ENCODE measurements around the gene UNK. TPM values are rescaled to one million over a fixed set of nuclear protein-coding genes. Genes with fewer than 3 reads are reported as not detected.
A peak's percentile ranks its signal among the peaks of the same experiment; 100 is the strongest.

The UNK gene
- total RNA-seq, 4 donors from 2014 or later = 27.8 to 68.2 (median 31.9) TPM

DNA sequence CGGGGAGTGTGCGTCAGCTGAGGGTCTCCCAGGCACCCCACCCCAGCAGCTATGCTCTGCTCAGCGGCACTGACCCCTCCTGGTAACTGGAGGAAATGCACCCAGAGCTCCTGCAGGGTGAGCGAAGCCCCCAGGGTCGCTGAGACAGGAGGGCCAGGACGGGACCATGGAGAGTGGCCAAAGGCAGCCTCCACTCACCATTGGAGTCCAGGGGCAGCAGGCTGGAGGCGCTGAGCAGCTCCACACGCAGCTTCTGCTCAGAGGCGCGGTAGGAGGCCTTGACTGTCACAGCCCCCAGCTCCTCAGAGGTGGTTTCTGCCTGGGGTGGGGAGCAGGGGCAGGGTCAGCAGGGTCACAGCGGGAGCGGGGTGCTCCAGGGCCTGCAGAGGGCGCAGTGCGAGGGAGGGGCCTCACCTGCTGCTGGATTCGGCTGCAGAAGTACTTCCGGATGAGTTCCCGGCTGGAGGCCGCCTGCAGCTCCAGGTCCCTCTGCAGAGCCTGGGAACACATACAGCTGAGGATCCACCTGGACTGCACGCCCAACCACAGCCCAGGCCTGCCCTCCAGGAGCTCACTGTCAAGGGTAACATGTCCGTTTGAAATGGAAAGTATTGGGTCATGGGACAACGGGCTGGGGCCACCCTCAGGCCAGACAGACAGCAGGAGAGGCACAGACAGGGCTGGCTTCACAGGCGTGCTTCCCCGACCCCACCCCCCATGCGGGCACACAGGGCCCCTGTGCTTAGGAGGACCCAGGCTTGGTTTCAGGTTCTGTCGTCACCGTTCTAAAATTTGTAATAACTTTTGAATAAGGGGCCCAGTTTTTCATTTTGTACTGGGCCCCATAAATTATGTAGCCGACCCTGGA is 45.8 kb downstream of the UNK start:
- no peaks in the 10 kb centered on the region for H3K9me3 ChIP-seq
- H3K27me3 ChIP-seq = no peaks in the 10 kb centered on the region
- no peak overlapping the region for H3K4me3 ChIP-seq
- no peak overlapping the region for H3K27ac ChIP-seq
- H3K36me3 ChIP-seq = peaks cover 21% of the 10 kb centered on the region
- peaks cover 34% of the 10 kb centered on the region for H3K4me1 ChIP-seq
- TF ChIP-seq, protein P1, sequence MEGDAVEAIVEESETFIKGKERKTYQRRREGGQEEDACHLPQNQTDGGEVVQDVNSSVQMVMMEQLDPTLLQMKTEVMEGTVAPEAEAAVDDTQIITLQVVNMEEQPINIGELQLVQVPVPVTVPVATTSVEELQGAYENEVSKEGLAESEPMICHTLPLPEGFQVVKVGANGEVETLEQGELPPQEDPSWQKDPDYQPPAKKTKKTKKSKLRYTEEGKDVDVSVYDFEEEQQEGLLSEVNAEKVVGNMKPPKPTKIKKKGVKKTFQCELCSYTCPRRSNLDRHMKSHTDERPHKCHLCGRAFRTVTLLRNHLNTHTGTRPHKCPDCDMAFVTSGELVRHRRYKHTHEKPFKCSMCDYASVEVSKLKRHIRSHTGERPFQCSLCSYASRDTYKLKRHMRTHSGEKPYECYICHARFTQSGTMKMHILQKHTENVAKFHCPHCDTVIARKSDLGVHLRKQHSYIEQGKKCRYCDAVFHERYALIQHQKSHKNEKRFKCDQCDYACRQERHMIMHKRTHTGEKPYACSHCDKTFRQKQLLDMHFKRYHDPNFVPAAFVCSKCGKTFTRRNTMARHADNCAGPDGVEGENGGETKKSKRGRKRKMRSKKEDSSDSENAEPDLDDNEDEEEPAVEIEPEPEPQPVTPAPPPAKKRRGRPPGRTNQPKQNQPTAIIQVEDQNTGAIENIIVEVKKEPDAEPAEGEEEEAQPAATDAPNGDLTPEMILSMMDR (IDR thresholded peaks at IDR 0.05) = peak in 1 of 2 donors; percentile 44
- no peak for TF ChIP-seq EP300 (IDR thresholded peaks at IDR 0.05)
- no peak for DNase-seq (ENCODE audit: low spot score in 2 of 2)
- WGBS = 78% methylated on average over 25 of the region's 27 CpGs

DNA sequence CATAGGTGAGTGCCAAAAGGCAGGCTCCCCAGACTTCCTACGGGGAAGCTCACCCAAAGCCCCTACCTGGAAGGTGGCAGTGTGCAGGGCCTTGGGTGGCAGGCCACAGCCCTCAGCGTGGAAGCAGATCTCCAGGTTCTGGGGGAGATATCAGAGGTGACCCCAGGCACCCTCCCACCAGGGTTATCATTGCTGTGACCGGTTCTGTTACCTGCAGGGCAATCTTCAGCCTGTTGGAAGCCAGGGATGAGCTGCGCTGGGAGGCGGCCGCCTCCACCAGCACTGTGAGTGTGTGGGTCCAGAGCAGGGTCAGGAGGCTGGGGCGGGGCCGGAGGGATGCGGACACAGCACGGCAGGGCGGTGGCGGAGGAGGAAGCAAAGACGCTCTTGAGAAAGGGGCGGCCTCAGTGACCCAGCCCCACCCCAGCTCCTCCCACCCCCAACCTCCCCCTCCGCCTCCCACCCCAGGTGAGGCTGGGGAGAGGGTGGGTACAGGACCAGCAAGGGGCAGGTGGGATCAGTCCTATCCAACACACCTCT is 46.5 kb downstream of the UNK start:
- H3K27ac ChIP-seq = no peak overlapping the region
- no peaks in the 10 kb centered on the region for H3K27me3 ChIP-seq
- 95% methylated on average over 13 of the region's 15 CpGs for WGBS
- TF ChIP-seq, protein P1 (IDR thresholded peaks at IDR 0.05) = no peak
- TF ChIP-seq POLR2AphosphoS5 (IDR thresholded peaks at IDR 0.05) (no peak), POLR2A (IDR thresholded peaks at IDR 0.05) (no peak)
- H3K36me3 ChIP-seq = peaks cover 28% of the 10 kb centered on the region
- H3K9me3 ChIP-seq = no peaks in the 10 kb centered on the region
- peaks cover 36% of the 10 kb centered on the region for H3K4me1 ChIP-seq
- peak in 1 of 2 donors; percentile 77 for DNase-seq (ENCODE audit: low spot score in 2 of 2)
- no peak overlapping the region for H3K4me3 ChIP-seq

DNA sequence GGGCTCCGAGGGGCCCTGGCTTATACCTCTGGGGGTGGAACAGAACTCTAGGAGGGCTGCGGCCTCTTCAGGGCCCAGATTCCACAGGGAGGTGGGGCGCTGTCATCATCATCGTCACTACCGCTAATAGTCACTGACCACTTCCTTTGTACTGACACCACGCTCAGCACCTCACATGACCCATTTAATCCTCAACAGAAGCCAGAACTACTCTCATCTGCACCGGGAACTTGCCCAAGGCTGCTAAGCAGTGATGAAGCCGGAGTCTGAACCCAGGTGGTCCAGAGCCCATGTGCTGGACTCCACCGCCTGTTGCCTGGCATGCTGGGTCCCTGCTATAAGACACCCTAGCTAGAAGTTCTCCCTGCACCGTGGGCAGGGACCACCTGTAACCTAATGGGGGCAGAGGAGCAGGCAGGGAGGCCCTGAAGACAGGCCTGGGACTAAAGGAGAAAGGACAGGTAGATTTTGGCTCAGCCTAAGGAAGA is 47.6 kb downstream of the UNK start:
- TF ChIP-seq POLR2A (IDR thresholded peaks at IDR 0.05) = no peak
- no peak for TF ChIP-seq POLR2AphosphoS5 (IDR thresholded peaks at IDR 0.05)
- TF ChIP-seq, protein P1 (IDR thresholded peaks at IDR 0.05) = no peak
- no peak for TF ChIP-seq EP300 (IDR thresholded peaks at IDR 0.05)
- Histone ChIP-seq H3K4me3 (no peak overlapping the region), H3K9me3 (no peaks in the 10 kb centered on the region), H3K27ac (peak overlapping the region; percentile 32), H3K4me1 (peaks cover 28% of the 10 kb centered on the region), H3K36me3 (peaks cover 35% of the 10 kb centered on the region), H3K27me3 (no peaks in the 10 kb centered on the region)
- WGBS = 62% methylated on average over 9 of the region's 10 CpGs
- no peak for DNase-seq (ENCODE audit: low spot score in 2 of 2)

DNA sequence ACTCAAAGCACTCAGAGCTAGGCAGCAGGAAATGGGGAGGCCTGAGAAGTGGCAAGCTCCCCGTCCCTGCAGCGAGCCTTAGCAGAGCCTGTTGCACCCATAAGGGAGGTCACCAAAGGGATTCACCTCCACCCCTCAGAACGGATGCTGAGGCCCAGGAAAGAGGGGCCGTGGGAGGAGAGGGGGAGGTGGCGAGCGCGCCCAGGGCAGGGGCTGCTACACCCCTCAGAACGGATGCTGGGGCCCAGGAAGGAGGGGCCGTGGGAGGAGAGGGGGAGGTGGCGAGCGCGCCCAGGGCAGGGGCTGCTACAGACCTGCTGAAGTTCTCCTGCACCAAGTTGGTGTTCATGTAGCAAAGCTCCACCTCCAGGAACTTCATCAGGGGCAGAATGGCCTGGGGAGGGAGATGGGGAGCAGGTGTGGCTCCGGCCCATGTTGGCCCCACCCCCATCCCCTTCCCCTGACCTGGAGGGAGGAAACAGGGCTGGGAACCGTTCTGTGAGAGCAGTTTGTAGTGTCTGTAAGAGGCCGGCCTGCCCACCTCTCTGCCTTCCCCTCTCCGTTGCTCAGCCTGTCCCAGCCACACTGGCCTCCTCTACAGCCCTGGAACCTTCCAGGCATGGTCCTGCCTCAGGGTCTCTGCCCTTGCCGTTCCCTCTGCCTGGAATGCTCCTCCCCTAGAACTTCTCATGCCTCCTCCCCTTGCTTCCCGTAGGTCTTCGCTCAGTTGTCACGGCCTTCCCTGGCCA is 48.2 kb downstream of the UNK start:
- no peaks in the 10 kb centered on the region for H3K27me3 ChIP-seq

More for the DNA sequence above, 48.2 kb downstream of the UNK start:
- TF ChIP-seq POLR2A (IDR thresholded peaks at IDR 0.05) = no peak
- no peak for TF ChIP-seq EP300 (IDR thresholded peaks at IDR 0.05)
- TF ChIP-seq POLR2AphosphoS5 (IDR thresholded peaks at IDR 0.05) = no peak
- TF ChIP-seq, protein P1 (IDR thresholded peaks at IDR 0.05) = no peak
- Histone ChIP-seq H3K4me1 (peaks cover 22% of the 10 kb centered on the region), H3K27ac (peak overlapping the region; percentile 32), H3K9me3 (no peaks in the 10 kb centered on the region), H3K36me3 (peaks cover 35% of the 10 kb centered on the region), H3K4me3 (no peak overlapping the region)
- no peak for DNase-seq (ENCODE audit: low spot score in 2 of 2)
- 52% methylated on average over 15 of the region's 20 CpGs for WGBS

Measured in suprapubic skin (tissue), 4 donors.